ENCODE data around the gene CPNE5. TPM values are rescaled to one million over a fixed set of nuclear protein-coding genes. Genes with fewer than 3 reads are reported as not detected.

The CPNE5 gene
- total RNA-seq, 1 experiment from 2014 or later: not detected

GRCh38 chr6:36777801-36778200, 61.4 kb downstream of the CPNE5 start:
- BruUV-seq (replicated peaks): no TSS peak
- CTCF ChIA-PET: no interaction called here
- H3K4me1 ChIP-seq: peaks cover 9% of the 10 kb centered on the region; the same call in 1 of the 2 replicates
- no peaks in the 10 kb centered on the region for H3K9me3 ChIP-seq
- no peak for DNase-seq
- H3K27me3 ChIP-seq (replicated peaks; ENCODE audit: control insufficient read depth, insufficient read depth, low read length): no peaks in the 10 kb centered on the region
- Mint-ChIP-seq H3K36me3 (ENCODE audit: insufficient read depth, unreplicated experiment) (no peaks in the 10 kb centered on the region), H3K27ac (ENCODE audit: unreplicated experiment) (no peak overlapping the region), H3K9me3 (ENCODE audit: unreplicated experiment) (no peaks in the 10 kb centered on the region), H3K4me3 (ENCODE audit: unreplicated experiment) (no peak overlapping the region), H3K4me1 (ENCODE audit: low read depth, unreplicated experiment) (peaks cover 10% of the 10 kb centered on the region), H3K27me3 (ENCODE audit: insufficient read depth, unreplicated experiment) (peaks cover 5% of the 10 kb centered on the region)
- intact Hi-C loops (cut with micrococcal nuclease; ENCODE audit: unreplicated experiment): no loop called here
- no peaks in the 10 kb centered on the region for H3K36me3 ChIP-seq (ENCODE audit: control insufficient read depth, insufficient read depth, low read length)
- no peak for TF ChIP-seq CTCF (IDR thresholded peaks at IDR 0.05; ENCODE audit: insufficient read depth in 1 of 2, low read depth in 1 of 2, low read length in 1 of 2, severe bottlenecking in 1 of 2, unreplicated experiment in 1 of 2)
- POLR2A ChIA-PET: no interaction called here
- no peak overlapping the region for H3K4me3 ChIP-seq (ENCODE audit: low read depth, low read length)

GRCh38 chr6:36776167-36776566, 63.1 kb downstream of the CPNE5 start:
- intact Hi-C loops (cut with micrococcal nuclease; ENCODE audit: unreplicated experiment): no loop called here
- no peaks in the 10 kb centered on the region for H3K9me3 Mint-ChIP-seq (ENCODE audit: unreplicated experiment)
- H3K4me3 ChIP-seq (ENCODE audit: low read depth, low read length): no peak overlapping the region
- BruUV-seq (replicated peaks): no TSS peak
- H3K36me3 Mint-ChIP-seq (ENCODE audit: insufficient read depth, unreplicated experiment): no peaks in the 10 kb centered on the region
- H3K27me3 ChIP-seq (replicated peaks; ENCODE audit: control insufficient read depth, insufficient read depth, low read length): no peaks in the 10 kb centered on the region
- DNase-seq: no peak
- no peak overlapping the region for H3K4me3 Mint-ChIP-seq (ENCODE audit: unreplicated experiment)
- peaks cover 5% of the 10 kb centered on the region for H3K27me3 Mint-ChIP-seq (ENCODE audit: insufficient read depth, unreplicated experiment)
- peaks cover 9% of the 10 kb centered on the region for H3K4me1 Mint-ChIP-seq (ENCODE audit: low read depth, unreplicated experiment)
- no peaks in the 10 kb centered on the region for H3K9me3 ChIP-seq
- no peaks in the 10 kb centered on the region for H3K36me3 ChIP-seq (ENCODE audit: control insufficient read depth, insufficient read depth, low read length)
- TF ChIP-seq CTCF (IDR thresholded peaks at IDR 0.05; ENCODE audit: insufficient read depth in 1 of 2, low read depth in 1 of 2, low read length in 1 of 2, severe bottlenecking in 1 of 2, unreplicated experiment in 1 of 2): no peak
- H3K27ac Mint-ChIP-seq (ENCODE audit: unreplicated experiment): no peak overlapping the region
- H3K4me1 ChIP-seq: peaks cover 9% of the 10 kb centered on the region; the same call in 1 of the 2 replicates
- POLR2A ChIA-PET: no interaction called here
- CTCF ChIA-PET: interaction anchor here (0.6 kb wide), 1 partner anchor 160 kb away, joined by 3 read pairs; no protein-coding TSS in a partner anchor

GRCh38 chr6:36774331-36774730, 64.9 kb downstream of the CPNE5 start:
- TF ChIP-seq CTCF (IDR thresholded peaks at IDR 0.05; ENCODE audit: insufficient read depth in 1 of 2, low read depth in 1 of 2, low read length in 1 of 2, severe bottlenecking in 1 of 2, unreplicated experiment in 1 of 2): no peak
- Histone ChIP-seq H3K9me3 (no peaks in the 10 kb centered on the region), H3K36me3 (ENCODE audit: control insufficient read depth, insufficient read depth, low read length) (no peaks in the 10 kb centered on the region), H3K4me1 (no peaks in the 10 kb centered on the region), H3K27me3 (replicated peaks; ENCODE audit: control insufficient read depth, insufficient read depth, low read length) (no peaks in the 10 kb centered on the region), H3K4me3 (ENCODE audit: low read depth, low read length) (no peak overlapping the region)
- no TSS peak for BruUV-seq (replicated peaks)
- intact Hi-C loops (cut with micrococcal nuclease; ENCODE audit: unreplicated experiment): no loop called here
- no peak overlapping the region for H3K4me3 Mint-ChIP-seq (ENCODE audit: unreplicated experiment)
- POLR2A ChIA-PET: no interaction called here
- H3K36me3 Mint-ChIP-seq (ENCODE audit: insufficient read depth, unreplicated experiment): no peaks in the 10 kb centered on the region
- no peak overlapping the region for H3K27ac Mint-ChIP-seq (ENCODE audit: unreplicated experiment)
- no peaks in the 10 kb centered on the region for H3K4me1 Mint-ChIP-seq (ENCODE audit: low read depth, unreplicated experiment)
- CTCF ChIA-PET: interaction anchor here (0.8 to 0.9 kb wide), 2 partner anchors 9 to 77 kb away, joined by 3 to 4 read pairs; no protein-coding TSS in a partner anchor
- DNase-seq: no peak
- H3K27me3 Mint-ChIP-seq (ENCODE audit: insufficient read depth, unreplicated experiment): peaks cover 5% of the 10 kb centered on the region
- no peaks in the 10 kb centered on the region for H3K9me3 Mint-ChIP-seq (ENCODE audit: unreplicated experiment)
